GM12872 (cell line): Measurements from ENCODE around the gene SNX12.

ENCODE experiments used
- CTCF ChIP-seq: IDR thresholded peaks from 3 replicates; pipeline ENCODE4 v1.5.1; 2011; ENCODE audit warnings: low read depth, mild to moderate bottlenecking, low read length, moderate library complexity; ENCODE audit not compliant: insufficient read depth

Gene SNX12

GRCh38 chrX:71068044-71068918 lies at the start of gene SNX12:
SNX12 (minus strand) TSS chrX:71068334; CDS start chrX:71068306, 28 bp downstream.
- TF ChIP-seq CTCF: no peak

- TF ChIP-seq CTCF: no peak
Observed at GRCh38 chrX:71117358-71117757, 49.2 kb upstream of the SNX12 start.

DNA sequence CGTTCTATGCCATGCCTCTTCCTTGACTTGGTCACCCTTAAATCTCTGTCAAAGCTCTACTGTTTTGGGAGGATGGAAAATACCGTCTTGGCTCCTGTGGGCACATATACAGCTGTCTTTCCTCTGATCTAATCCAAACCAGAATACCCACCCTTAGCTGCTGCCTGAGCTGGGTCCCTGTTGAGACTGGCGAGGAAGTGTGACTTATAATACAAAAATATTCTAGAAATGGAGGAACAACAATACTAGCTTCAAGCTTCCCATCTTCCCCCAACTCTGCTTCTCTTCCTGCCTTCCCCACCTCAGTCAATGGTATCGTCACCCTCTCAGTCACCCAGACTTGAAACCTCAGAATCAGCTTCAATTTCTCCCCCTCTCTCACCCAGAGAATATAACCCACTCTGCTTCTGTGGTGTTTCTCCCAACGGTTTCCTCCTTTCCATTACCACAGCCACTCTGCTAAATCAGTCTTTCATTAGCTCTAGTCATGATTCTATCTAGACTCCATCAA lies 43.8 kb upstream of the SNX12 start:
- TF ChIP-seq CTCF: no peak

DNA sequence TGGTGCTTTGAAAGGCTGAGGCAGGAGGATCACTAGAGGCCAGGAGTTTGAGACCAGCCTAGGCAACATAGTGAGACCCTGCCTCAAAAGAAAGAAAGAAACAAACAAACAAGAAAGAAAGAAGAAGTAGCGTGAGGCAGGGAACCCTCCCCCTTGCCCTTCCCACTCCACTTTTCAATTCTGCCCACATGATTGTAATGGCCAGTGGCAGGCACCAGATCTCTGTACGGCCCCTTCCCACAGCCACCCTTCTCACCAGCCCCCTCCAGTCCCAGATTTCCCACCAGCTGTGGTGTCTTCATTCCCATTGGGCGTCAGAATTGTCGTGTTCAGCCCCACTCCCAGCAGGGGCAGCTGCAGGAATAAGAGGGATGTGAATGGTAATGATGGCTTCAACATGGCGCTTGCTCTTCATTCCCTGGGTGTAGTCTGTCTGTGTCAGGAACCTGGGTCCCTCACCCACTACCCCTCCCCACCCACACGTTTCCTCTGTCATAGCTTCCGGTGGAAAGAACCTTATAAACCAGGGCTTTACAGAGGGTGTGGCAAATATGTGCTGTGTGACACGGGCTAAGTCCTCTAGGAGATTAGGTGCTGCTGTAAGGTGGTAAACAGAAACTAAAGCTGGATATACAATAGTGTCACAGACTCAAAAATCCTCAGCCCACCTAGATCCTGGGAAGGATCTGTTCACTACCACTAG lies 43.2 kb upstream of the SNX12 start, which contains the start of gene IL2RG:
Gene IL2RG, minus strand, starts transcription at position 437 of the 703 bp plus-strand sequence. Its CDS starts 38 bp downstream, at position 399.
- TF ChIP-seq CTCF: no peak

GRCh38 chrX:71109051-71109450 lies 40.9 kb upstream of the SNX12 start:
- no peak for TF ChIP-seq CTCF

- TF ChIP-seq CTCF: no peak
Observed at GRCh38 chrX:71107762-71108360, 39.7 kb upstream of the SNX12 start.

DNA sequence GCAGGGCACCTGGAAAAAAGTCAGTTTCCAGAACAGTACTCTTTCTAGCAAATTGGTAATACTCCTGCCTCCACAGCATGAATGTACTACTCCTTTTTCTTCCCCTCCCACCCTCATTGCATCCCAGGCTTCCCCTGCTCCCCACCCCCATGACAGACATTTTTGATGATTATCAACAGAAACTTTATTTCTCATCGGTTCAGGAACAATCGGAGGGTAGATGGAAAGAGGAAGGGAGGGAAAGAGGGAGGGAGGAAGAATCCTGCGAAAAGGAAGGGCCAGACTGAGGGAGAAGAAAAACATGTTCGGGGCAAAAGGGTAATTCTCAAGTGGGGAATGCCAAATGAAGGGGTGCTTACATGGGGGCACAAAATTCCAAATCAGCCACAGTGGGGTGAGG lies 39.1 kb upstream of the SNX12 start:
- TF ChIP-seq CTCF: no peak
